Measurements from ENCODE around the gene LRRC36.
"Not testable (repeated sequence)": the region's sequence is repeated elsewhere in the genome, so short reads cannot be mapped to it uniquely, and the experiment has no call there.

Gene LRRC36

GRCh38 chr16:67411339-67411738 is 84.7 kb downstream of the LRRC36 start:
- DNase-seq (ENCODE audit: low read depth): no peak
- no peak overlapping the region for H3K4me3 ChIP-seq (replicated peaks; ENCODE audit: low read depth, low read length)
- TF ChIP-seq, protein P1, sequence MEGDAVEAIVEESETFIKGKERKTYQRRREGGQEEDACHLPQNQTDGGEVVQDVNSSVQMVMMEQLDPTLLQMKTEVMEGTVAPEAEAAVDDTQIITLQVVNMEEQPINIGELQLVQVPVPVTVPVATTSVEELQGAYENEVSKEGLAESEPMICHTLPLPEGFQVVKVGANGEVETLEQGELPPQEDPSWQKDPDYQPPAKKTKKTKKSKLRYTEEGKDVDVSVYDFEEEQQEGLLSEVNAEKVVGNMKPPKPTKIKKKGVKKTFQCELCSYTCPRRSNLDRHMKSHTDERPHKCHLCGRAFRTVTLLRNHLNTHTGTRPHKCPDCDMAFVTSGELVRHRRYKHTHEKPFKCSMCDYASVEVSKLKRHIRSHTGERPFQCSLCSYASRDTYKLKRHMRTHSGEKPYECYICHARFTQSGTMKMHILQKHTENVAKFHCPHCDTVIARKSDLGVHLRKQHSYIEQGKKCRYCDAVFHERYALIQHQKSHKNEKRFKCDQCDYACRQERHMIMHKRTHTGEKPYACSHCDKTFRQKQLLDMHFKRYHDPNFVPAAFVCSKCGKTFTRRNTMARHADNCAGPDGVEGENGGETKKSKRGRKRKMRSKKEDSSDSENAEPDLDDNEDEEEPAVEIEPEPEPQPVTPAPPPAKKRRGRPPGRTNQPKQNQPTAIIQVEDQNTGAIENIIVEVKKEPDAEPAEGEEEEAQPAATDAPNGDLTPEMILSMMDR (IDR thresholded peaks at IDR 0.05; ENCODE audit: low read length, missing control alignments): no peak

- no peak overlapping the region for H3K4me3 ChIP-seq (replicated peaks; ENCODE audit: low read depth, low read length)
- TF ChIP-seq, protein P1 (IDR thresholded peaks at IDR 0.05; ENCODE audit: low read length, missing control alignments): no peak
- DNase-seq (ENCODE audit: low read depth): no peak
These were observed 85.7 kb downstream of the LRRC36 start for GRCh38 chr16:67412294-67412693.

GRCh38 chr16:67413978-67414911 is 87.6 kb downstream of the LRRC36 start:
- DNase-seq (ENCODE audit: low read depth): no peak
- no peak overlapping the region for H3K4me3 ChIP-seq (replicated peaks; ENCODE audit: low read depth, low read length)
- TF ChIP-seq, protein P1 (IDR thresholded peaks at IDR 0.05; ENCODE audit: low read length, missing control alignments): no peak

- DNase-seq (ENCODE audit: low read depth): not testable (repeated sequence)
- H3K4me3 ChIP-seq (replicated peaks; ENCODE audit: low read depth, low read length): peak overlapping the region; percentile 70
These were observed 88.8 kb downstream of the LRRC36 start for GRCh38 chr16:67415421-67415820.

- peak within 1 kb of the TSS; percentile 70 for H3K4me3 ChIP-seq (replicated peaks; ENCODE audit: low read depth, low read length)
- DNase-seq (ENCODE audit: low read depth): peak; percentile 66
- TF ChIP-seq, protein P1 (IDR thresholded peaks at IDR 0.05; ENCODE audit: low read length, missing control alignments): no peak
These were observed 89.5 kb downstream of the LRRC36 start, which contains the start of gene ZDHHC1 for GRCh38 chr16:67415872-67416793. TSS of gene ZDHHC1 (minus strand) at chr16:67416477. CDS start at chr16:67407775, 8,702 bp downstream.

DNA sequence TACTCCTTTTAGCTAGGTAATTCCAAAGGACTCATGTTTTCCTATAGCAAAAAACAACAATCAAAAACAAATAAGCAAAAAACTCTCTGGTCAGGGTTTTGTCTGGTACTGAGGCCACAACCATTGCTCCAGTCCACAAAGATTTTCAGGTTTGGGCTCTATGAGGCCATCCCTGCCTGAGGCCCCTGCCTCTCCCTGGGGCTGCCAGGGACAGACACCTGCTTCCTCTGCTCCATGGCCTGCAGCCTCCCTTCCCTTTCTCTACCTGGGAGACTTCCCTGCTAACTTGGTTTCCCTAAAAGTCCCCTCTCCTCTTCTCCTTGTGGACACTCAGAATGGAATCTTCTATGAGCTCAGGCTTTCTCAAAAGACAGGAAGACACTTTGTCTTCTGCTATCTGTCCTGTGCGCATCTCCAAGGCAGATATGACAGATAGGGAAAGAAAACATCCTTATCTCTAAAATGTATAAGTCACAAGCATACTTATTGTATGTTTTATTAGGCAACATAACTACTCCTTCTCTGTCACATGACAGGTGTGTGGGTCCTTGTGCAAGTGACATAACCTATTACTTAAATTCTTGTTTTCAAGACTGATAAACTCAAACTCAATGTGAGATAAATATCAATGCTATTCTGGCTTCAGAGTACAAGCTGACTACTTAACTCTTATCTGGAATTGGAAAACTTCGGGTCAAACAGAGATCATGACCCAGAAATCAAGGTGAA is 90.9 kb downstream of the LRRC36 start:
- DNase-seq (ENCODE audit: low read depth): no peak
- no peak overlapping the region for H3K4me3 ChIP-seq (replicated peaks; ENCODE audit: low read depth, low read length)
- TF ChIP-seq, protein P1 (IDR thresholded peaks at IDR 0.05; ENCODE audit: low read length, missing control alignments): no peak
